Progenitor cell of endocrine pancreas (in vitro differentiated cells): ENCODE data around the gene CPED1. TPM values are rescaled to one million over a fixed set of nuclear protein-coding genes. Genes with fewer than 3 reads are reported as not detected.

ENCODE experiments used
- DNase-seq: peaks from one replicate; pipeline ENCODE4 v3.0.0; 2021; ENCODE audit warnings: low spot score; ENCODE audit not compliant: unreplicated experiment
- H3K27ac Mint-ChIP-seq: 2 replicates; pipeline ENCODE4 v1.8.0; 2021; ENCODE audit warnings: mild to moderate bottlenecking, moderate library complexity, mixed read lengths
- H3K27me3 Mint-ChIP-seq: 2 replicates; pipeline ENCODE4 v1.8.0; 2021; ENCODE audit warnings: mixed read lengths
- H3K36me3 Mint-ChIP-seq: 2 replicates; pipeline ENCODE4 v1.8.0; 2022; ENCODE audit warnings: mixed read lengths; ENCODE audit not compliant: insufficient read depth
- H3K4me1 Mint-ChIP-seq: 2 replicates; pipeline ENCODE4 v1.8.0; 2021; ENCODE audit warnings: low read depth, mixed read lengths
- H3K4me3 Mint-ChIP-seq: 2 replicates; pipeline ENCODE4 v1.8.0; 2021; ENCODE audit warnings: low read depth, mild to moderate bottlenecking, moderate library complexity, mixed read lengths
- H3K9me3 Mint-ChIP-seq: 2 replicates; pipeline ENCODE4 v1.8.0; 2021; ENCODE audit warnings: low read depth, mixed read lengths
- total RNA-seq: library from RNA; stranded (reverse); gene quantifications from 2 replicates; pipeline ENCODE4 v1.2.1, GENCODE V29; 2021
- TF ChIP-seq, protein P1 (sequence below): fragments of 200-600 bp; sonication (generic); IDR thresholded peaks from one replicate; pipeline ENCODE4 v1.5.0; 2021; ENCODE audit warnings: antibody characterized with exemption, mild to moderate bottlenecking; ENCODE audit not compliant: unreplicated experiment

CPED1 gene
- total RNA-seq, 1 donor from 2014 or later, result 1.1 TPM

GRCh38 chr7:121026577-121027111 is 38.1 kb downstream of the CPED1 start:
- Mint-ChIP-seq H3K9me3 (peaks cover 10% of the 10 kb centered on the region), H3K4me3 (no peak overlapping the region), H3K36me3 (peaks cover 3% of the 10 kb centered on the region), H3K27ac (no peak overlapping the region), H3K27me3 (no peaks in the 10 kb centered on the region), H3K4me1 (peaks cover 50% of the 10 kb centered on the region)
- no peak for DNase-seq
- TF ChIP-seq, protein P1, sequence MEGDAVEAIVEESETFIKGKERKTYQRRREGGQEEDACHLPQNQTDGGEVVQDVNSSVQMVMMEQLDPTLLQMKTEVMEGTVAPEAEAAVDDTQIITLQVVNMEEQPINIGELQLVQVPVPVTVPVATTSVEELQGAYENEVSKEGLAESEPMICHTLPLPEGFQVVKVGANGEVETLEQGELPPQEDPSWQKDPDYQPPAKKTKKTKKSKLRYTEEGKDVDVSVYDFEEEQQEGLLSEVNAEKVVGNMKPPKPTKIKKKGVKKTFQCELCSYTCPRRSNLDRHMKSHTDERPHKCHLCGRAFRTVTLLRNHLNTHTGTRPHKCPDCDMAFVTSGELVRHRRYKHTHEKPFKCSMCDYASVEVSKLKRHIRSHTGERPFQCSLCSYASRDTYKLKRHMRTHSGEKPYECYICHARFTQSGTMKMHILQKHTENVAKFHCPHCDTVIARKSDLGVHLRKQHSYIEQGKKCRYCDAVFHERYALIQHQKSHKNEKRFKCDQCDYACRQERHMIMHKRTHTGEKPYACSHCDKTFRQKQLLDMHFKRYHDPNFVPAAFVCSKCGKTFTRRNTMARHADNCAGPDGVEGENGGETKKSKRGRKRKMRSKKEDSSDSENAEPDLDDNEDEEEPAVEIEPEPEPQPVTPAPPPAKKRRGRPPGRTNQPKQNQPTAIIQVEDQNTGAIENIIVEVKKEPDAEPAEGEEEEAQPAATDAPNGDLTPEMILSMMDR, result no peak

DNA sequence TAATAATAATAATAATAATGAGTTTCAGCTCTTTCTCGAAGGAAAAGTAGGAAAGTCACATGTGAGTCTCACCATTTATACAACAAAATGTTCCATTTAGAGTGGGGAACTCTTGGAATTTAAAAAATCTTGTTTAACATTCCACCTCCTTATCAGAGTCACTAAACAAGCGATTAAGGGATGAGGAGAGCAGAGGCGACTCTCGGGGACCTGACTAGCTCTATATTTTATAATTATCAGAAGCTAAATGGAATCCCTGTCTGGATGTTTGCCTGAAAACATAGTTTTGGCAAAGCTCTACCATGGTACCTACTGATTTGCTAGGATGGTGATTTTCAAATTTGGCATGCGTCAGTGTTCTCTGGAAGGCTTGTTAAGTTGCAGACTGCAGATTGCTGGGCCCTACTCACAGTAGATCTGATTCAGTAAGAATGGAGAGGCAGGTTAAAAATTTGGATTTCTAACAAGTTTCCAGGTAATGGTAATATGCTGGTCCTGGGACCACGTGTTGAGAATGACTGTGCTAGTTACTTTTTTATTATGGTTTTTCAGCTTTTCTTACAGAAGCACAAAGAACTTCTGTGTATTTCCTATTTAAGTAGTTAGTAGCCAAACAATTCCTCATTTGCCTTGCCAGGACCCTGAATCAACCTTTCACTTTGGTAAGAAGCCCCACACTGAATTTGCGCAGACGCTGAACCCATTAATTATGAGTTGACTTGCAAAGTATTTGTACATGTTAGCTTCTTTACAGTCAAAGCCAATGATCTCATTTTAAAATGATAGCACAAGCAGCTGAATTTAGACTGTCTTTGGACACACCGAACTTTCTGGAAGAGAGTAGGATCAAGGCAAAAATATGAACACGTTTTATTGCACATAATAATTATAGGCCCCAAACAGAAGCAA is 39.5 kb downstream of the CPED1 start:
- H3K4me1 Mint-ChIP-seq, result peaks cover 48% of the 10 kb centered on the region
- H3K27me3 Mint-ChIP-seq, result no peaks in the 10 kb centered on the region
- H3K4me3 Mint-ChIP-seq, result no peak overlapping the region
- TF ChIP-seq, protein P1, result no peak
- H3K9me3 Mint-ChIP-seq, result peaks cover 10% of the 10 kb centered on the region
- DNase-seq, result no peak
- peak overlapping the region; percentile 97 for H3K27ac Mint-ChIP-seq
- peaks cover 3% of the 10 kb centered on the region for H3K36me3 Mint-ChIP-seq

DNA sequence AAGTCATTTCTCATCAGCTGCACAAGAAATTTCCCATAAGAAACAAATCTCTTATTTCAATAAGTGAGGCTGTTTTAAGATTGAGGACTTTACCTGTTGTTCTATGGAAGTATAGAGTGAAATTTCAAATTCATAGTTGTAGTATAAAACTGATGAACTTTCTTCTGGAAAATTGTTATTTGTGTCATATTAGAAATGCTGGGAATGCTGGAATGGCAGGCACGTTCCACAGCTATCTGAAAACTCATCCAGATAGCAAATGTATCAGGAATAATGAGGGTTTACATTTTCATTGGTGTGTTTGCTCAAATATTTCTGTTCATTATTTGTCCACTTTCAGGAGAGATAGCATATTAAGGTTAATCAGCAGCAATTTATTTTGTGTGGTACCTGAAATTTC is 40.8 kb downstream of the CPED1 start:
- H3K36me3 Mint-ChIP-seq, result peaks cover 3% of the 10 kb centered on the region
- no peak overlapping the region for H3K4me3 Mint-ChIP-seq
- TF ChIP-seq, protein P1, result no peak
- H3K9me3 Mint-ChIP-seq, result peaks cover 10% of the 10 kb centered on the region
- H3K27ac Mint-ChIP-seq, result peak overlapping the region; percentile 6
- peaks cover 38% of the 10 kb centered on the region for H3K4me1 Mint-ChIP-seq
- DNase-seq, result no peak
- no peaks in the 10 kb centered on the region for H3K27me3 Mint-ChIP-seq

- Mint-ChIP-seq H3K4me1 (peaks cover 29% of the 10 kb centered on the region), H3K27ac (no peak overlapping the region), H3K9me3 (peaks cover 10% of the 10 kb centered on the region), H3K36me3 (peaks cover 3% of the 10 kb centered on the region), H3K4me3 (no peak overlapping the region), H3K27me3 (no peaks in the 10 kb centered on the region)
- TF ChIP-seq, protein P1, result no peak
- no peak for DNase-seq
These were observed 41.8 kb downstream of the CPED1 start for GRCh38 chr7:121030308-121030707.

DNA sequence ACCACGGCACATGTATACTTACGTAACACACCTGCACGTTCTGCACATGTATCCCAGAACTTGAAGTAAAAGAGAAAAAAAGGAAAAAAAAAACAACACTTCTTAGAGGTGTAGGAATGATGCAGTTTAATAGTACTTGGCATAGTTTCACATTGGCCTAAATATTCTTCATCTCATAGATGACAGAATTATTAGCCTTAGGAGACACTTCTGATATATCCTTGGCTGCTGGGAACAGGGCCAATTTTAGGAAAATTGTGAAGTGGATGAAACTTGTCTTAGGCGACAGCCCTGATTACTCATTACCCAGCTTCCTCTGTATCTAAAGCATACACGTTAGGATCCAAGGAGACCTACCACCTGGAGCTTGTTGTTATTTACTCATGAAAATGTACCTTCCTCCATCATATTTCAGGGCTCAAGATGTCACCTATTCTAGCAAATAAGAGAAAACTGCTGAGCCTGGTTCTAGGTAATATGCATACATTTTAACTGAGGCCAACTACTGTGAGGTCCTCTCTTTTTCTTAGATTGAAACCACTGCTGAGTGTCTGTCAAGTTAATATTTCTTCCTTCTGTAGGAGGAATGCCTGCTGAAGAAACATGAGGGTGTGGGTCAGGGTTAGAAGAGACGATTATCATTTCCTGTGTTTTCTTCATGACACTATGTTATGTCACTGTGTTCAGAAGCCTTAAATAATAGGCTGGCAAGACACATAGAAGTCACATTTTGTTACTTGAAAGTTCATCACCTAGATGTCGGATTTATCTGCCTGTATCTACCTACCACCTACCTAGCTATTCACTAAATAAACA is 44.3 kb downstream of the CPED1 start:
- Mint-ChIP-seq H3K27ac (no peak overlapping the region), H3K4me1 (peaks cover 20% of the 10 kb centered on the region), H3K36me3 (peaks cover 1% of the 10 kb centered on the region), H3K27me3 (no peaks in the 10 kb centered on the region), H3K9me3 (peaks cover 12% of the 10 kb centered on the region), H3K4me3 (no peak overlapping the region)
- TF ChIP-seq, protein P1, result no peak
- no peak for DNase-seq
